ENCODE results near the gene PCGF1. TPM values are rescaled to one million over a fixed set of nuclear protein-coding genes. Genes with fewer than 3 reads are reported as not detected.

PCGF1 gene
- total and polyA plus RNA-seq, 2 of the 13 experiments (the other 11 are each of a cell fraction or from before 2014, with no cell fraction given) = 20.4 to 22.6 TPM

- TF ChIP-seq HNF1B (CRISPR knock-in tag; IDR thresholded peaks at IDR 0.05) (peak; percentile 88), FOXA1 (IDR thresholded peaks at IDR 0.05) (no peak), FOXA1 (CRISPR knock-in tag; IDR thresholded peaks at IDR 0.05) (no peak; the same call in 1 of the 2 replicates), JUND (CRISPR knock-in tag; IDR thresholded peaks at IDR 0.05) (peak; percentile 55; the same call in 1 of the 2 replicates), RAD51 (IDR thresholded peaks at IDR 0.05; ENCODE audit: borderline replicate concordance) (no peak), HOXA7 (CRISPR knock-in tag; IDR thresholded peaks at IDR 0.05) (no peak), ZNF891 (CRISPR knock-in tag; IDR thresholded peaks at IDR 0.05) (peak; percentile 70; the same call in 1 of the 2 replicates), RARG (CRISPR knock-in tag; IDR thresholded peaks at IDR 0.05; ENCODE audit: low read depth) (0 out of 2 replicates have a peak, but pooled peaks have one; percentile 50), ZSCAN5A (CRISPR knock-in tag; IDR thresholded peaks at IDR 0.05; ENCODE audit: borderline replicate concordance) (peak; percentile 59; the same call in 1 of the 2 replicates), MYPOP (CRISPR knock-in tag; IDR thresholded peaks at IDR 0.05) (peak; percentile 94), ZNF326 (CRISPR knock-in tag; IDR thresholded peaks at IDR 0.05; ENCODE audit: borderline replicate concordance) (no peak), TCF7 (IDR thresholded peaks at IDR 0.05; ENCODE audit: low read depth) (no peak), SKI (IDR thresholded peaks at IDR 0.05; ENCODE audit: partially characterized antibody) (peak; percentile 48), RFX5 (IDR thresholded peaks at IDR 0.05; ENCODE audit: low read depth, low read length) (no peak), SALL2 (CRISPR knock-in tag; IDR thresholded peaks at IDR 0.05) (peak; percentile 61; the same call in 1 of the 2 replicates), ZNF383 (CRISPR knock-in tag; IDR thresholded peaks at IDR 0.05; ENCODE audit: borderline replicate concordance) (0 out of 2 replicates have a peak, but pooled peaks have one; percentile 18), ZBTB42 (CRISPR knock-in tag; IDR thresholded peaks at IDR 0.05) (no peak), ZNF780A (CRISPR knock-in tag; IDR thresholded peaks at IDR 0.05) (0 out of 2 replicates have a peak, but pooled peaks have one; percentile 47), NFAT5 (CRISPR knock-in tag; IDR thresholded peaks at IDR 0.05) (no peak), ZNF160 (CRISPR knock-in tag; IDR thresholded peaks at IDR 0.05) (peak; percentile 73), ZNF10 (CRISPR knock-in tag; IDR thresholded peaks at IDR 0.05; ENCODE audit: borderline replicate concordance, low read depth) (no peak)
Measured at GRCh38 chr2:74502720-74503505, 4.6 kb downstream of the PCGF1 start (continued).
